Testis (tissue), 2 donors: Measurements from ENCODE around the gene ACSM5.
"Not testable (repeated sequence)": the region's sequence is repeated elsewhere in the genome, so short reads cannot be mapped to it uniquely, and the experiment has no call there.

Experiments used
- CTCF ChIP-seq, 3 experiments: fragments of 450-650 bp in 2 of 3; fragments of 200-600 bp in 1 of 3; sonication (generic) in 1 of 3; IDR thresholded peaks; one replicate each; pipeline ENCODE4 v1.5.1; 2016 to 2019; ENCODE audit warnings: antibody characterized with exemption in 3 of 3, mild to moderate bottlenecking in 2 of 3, moderate library complexity in 1 of 3
- POLR2A ChIP-seq: fragments of 450-650 bp; IDR thresholded peaks from one replicate; pipeline ENCODE4 v1.6.1; 2017; ENCODE audit warnings: antibody characterized with exemption, mild to moderate bottlenecking, moderate library complexity

GRCh38 chr16:20477188-20477744, 67.9 kb downstream of the ACSM5 start:
- TF ChIP-seq CTCF (IDR thresholded peaks at IDR 0.05); POLR2A: not testable (repeated sequence)
